22Rv1 (cell line): ENCODE data around the gene UBAC1.

Experiments used
- ZFX ChIP-seq: fragments of 450-650 bp; IDR thresholded peaks from 2 replicates; pipeline ENCODE4 v1.6.1; 2017; ENCODE audit warnings: antibody characterized with exemption, borderline replicate concordance
- TF ChIP-seq, protein P1 (sequence below): fragments of 450-650 bp; IDR thresholded peaks from 2 replicates; pipeline ENCODE4 v1.5.1; 2017; ENCODE audit warnings: mild to moderate bottlenecking

GRCh38 chr9:135896205-135896604 is 65.0 kb downstream of the UBAC1 start:
- TF ChIP-seq, protein P1, sequence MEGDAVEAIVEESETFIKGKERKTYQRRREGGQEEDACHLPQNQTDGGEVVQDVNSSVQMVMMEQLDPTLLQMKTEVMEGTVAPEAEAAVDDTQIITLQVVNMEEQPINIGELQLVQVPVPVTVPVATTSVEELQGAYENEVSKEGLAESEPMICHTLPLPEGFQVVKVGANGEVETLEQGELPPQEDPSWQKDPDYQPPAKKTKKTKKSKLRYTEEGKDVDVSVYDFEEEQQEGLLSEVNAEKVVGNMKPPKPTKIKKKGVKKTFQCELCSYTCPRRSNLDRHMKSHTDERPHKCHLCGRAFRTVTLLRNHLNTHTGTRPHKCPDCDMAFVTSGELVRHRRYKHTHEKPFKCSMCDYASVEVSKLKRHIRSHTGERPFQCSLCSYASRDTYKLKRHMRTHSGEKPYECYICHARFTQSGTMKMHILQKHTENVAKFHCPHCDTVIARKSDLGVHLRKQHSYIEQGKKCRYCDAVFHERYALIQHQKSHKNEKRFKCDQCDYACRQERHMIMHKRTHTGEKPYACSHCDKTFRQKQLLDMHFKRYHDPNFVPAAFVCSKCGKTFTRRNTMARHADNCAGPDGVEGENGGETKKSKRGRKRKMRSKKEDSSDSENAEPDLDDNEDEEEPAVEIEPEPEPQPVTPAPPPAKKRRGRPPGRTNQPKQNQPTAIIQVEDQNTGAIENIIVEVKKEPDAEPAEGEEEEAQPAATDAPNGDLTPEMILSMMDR = no peak
- no peak for TF ChIP-seq ZFX
